ENCODE measurements around the gene TCP11L2.

DNA sequence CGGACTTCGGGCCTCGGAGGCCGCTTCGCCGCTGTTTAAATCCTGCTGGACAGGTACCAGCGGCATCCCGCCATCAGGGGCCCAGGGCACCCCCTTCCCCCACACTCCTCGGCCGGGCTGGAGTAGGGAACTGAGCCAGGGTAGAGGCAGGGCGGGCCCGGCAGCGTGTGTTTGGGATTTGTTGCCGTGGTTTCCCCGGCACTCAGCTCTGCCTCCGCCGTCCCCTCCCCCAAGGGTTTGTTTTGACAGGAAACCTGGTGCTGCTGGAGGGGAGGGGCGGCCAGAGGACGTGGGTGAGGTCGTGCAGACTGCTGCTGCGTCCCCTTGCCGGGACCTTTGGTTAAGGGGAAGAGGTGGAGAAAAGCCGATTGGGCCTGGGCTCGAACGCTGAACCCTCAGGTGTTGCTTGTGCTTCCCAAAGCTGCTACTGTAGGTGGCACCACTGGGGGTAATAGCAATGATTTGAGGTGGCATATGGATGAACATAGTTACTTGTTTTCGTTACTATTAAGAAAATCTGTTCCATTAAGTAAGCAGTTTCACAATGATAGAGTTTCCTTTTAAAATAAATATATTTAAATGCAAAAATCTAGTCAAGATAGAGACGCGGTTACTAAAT, 778 bp downstream of the TCP11L2 start:
- TF ChIP-seq ZNF891 (CRISPR knock-in tag; IDR thresholded peaks at IDR 0.05) (no peak), JUND (CRISPR knock-in tag; IDR thresholded peaks at IDR 0.05) (no peak), EZH2 (conservative IDR thresholded peaks at IDR 0.05; ENCODE audit: low read depth, low read length) (no peak), ZKSCAN1 (IDR thresholded peaks at IDR 0.05; ENCODE audit: low read length) (no peak)
- TF ChIP-seq, protein P1, sequence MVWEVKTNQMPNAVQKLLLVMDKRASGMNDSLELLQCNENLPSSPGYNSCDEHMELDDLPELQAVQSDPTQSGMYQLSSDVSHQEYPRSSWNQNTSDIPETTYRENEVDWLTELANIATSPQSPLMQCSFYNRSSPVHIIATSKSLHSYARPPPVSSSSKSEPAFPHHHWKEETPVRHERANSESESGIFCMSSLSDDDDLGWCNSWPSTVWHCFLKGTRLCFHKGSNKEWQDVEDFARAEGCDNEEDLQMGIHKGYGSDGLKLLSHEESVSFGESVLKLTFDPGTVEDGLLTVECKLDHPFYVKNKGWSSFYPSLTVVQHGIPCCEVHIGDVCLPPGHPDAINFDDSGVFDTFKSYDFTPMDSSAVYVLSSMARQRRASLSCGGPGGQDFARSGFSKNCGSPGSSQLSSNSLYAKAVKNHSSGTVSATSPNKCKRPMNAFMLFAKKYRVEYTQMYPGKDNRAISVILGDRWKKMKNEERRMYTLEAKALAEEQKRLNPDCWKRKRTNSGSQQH (CRISPR knock-in tag; IDR thresholded peaks at IDR 0.05; ENCODE audit: low read depth) = no peak
